H1 (cell line): ENCODE measurements around the gene SLC12A8. TPM values are rescaled to one million over a fixed set of nuclear protein-coding genes. Genes with fewer than 3 reads are reported as not detected.

ENCODE experiments used
- CTCF ChIA-PET: fragments of 300-600 bp; sonication (Branson Sonifier 250); formaldehyde crosslinking; loops from one replicate; lab custom pipeline; 2021; ENCODE audit not compliant: partially characterized antibody; lab: Charles Lee
- POLR2A ChIA-PET: fragments of 300-600 bp; sonication (Branson Sonifier 250); formaldehyde crosslinking; loops from one replicate; lab custom pipeline; 2021; ENCODE audit warnings: inconsistent platforms; ENCODE audit not compliant: partially characterized antibody; lab: Charles Lee
- DNase-seq, 2 experiments: peaks; one replicate each; pipeline versions ENCODE4 v3.0.0 to v3.0.0-alpha.2; 2010 to 2022; ENCODE audit warnings: low spot score in 2 of 2, low read depth in 1 of 2, mixed read lengths in 1 of 2
- FAIRE-seq: peaks from 2 replicates; lab custom pipeline; 2011; peaks lifted over from hg19 to GRCh38; lab: Jason Lieb, UNC
- H2AFZ ChIP-seq: 2 replicates; pipeline ENCODE4 v1.8.1; 2012; ENCODE audit warnings: low read length, inconsistent platforms
- H2AK5ac ChIP-seq: 2 replicates; pipeline ENCODE4 v1.6.1; 2013; ENCODE audit warnings: low read depth, low read length
- H2BK120ac ChIP-seq: replicated peaks from 2 replicates; pipeline ENCODE3; 2013; ENCODE audit warnings: low read depth, low read length, inconsistent platforms
- H2BK12ac ChIP-seq: 2 replicates; pipeline ENCODE4 v1.6.1; 2013; ENCODE audit warnings: low read depth, low read length
- H2BK15ac ChIP-seq: 2 replicates; pipeline ENCODE4 v1.6.1; 2013; ENCODE audit warnings: low read length
- H2BK20ac ChIP-seq: 2 replicates; pipeline ENCODE4 v1.6.1; 2013; ENCODE audit warnings: low read length
- H2BK5ac ChIP-seq: 2 replicates; pipeline ENCODE4 v1.6.1; 2013; ENCODE audit warnings: low read depth, low read length
- H3K14ac ChIP-seq: 2 replicates; pipeline ENCODE4 v1.6.1; 2013; ENCODE audit warnings: inconsistent platforms; ENCODE audit not compliant: insufficient read length
- H3K18ac ChIP-seq: 2 replicates; pipeline ENCODE4 v1.6.1; 2013; ENCODE audit warnings: low read length; ENCODE audit errors: extremely low read depth
- H3K23ac ChIP-seq: 2 replicates; pipeline ENCODE4 v1.6.1; 2013; ENCODE audit warnings: inconsistent platforms; ENCODE audit not compliant: insufficient read length
- H3K23me2 ChIP-seq: 2 replicates; pipeline ENCODE4 v1.6.1; 2013; ENCODE audit warnings: low read depth, low read length
- H3K27ac ChIP-seq: 2 replicates; pipeline ENCODE4 v1.6.1; 2011; ENCODE audit warnings: low read depth, low read length, inconsistent platforms
- H3K27me3 ChIP-seq, 4 experiments: replicated peaks in 1 of 4; 1 replicate in 1 of 4; 2 replicates in 3 of 4; pipeline versions ENCODE4 v1.6.1 to v1.8.1; 2011 to 2013; ENCODE audit warnings: low read length in 3 of 4, mild to moderate bottlenecking in 3 of 4, inconsistent platforms in 2 of 4, mixed read lengths in 2 of 4, moderate library complexity in 1 of 4; ENCODE audit not compliant: control insufficient read depth in 3 of 4, insufficient read depth in 3 of 4; ENCODE audit errors: extremely low read depth in 1 of 4
- H3K36me3 ChIP-seq, 4 experiments: 2 replicates each; pipeline versions ENCODE4 v1.6.1 to v1.8.1; 2011 to 2013; ENCODE audit warnings: mild to moderate bottlenecking in 4 of 4, low read length in 3 of 4, moderate library complexity in 2 of 4, control low read depth in 1 of 4, inconsistent platforms in 1 of 4; ENCODE audit not compliant: insufficient read depth in 4 of 4, control insufficient read depth in 2 of 4
- H3K4ac ChIP-seq: replicated peaks from 2 replicates; pipeline ENCODE3; 2013; ENCODE audit warnings: low read length, low read depth, mixed read lengths, inconsistent platforms; ENCODE audit not compliant: insufficient read length
- H3K4me1 ChIP-seq, 4 experiments: replicated peaks in 1 of 4; 1 replicate in 1 of 4; 2 replicates in 3 of 4; pipeline versions ENCODE4 v1.6.1 to v1.8.1; 2011 to 2013; ENCODE audit warnings: low read length in 3 of 4, inconsistent platforms in 2 of 4, mixed read lengths in 1 of 4; ENCODE audit not compliant: insufficient read depth in 4 of 4, control insufficient read depth in 3 of 4
- H3K4me2 ChIP-seq, 2 experiments: 2 replicates each; pipeline versions ENCODE4 v1.6.1 to v1.8.1; 2011 to 2013; ENCODE audit warnings: low read depth in 2 of 2, low read length in 2 of 2, control low read depth in 1 of 2, inconsistent platforms in 1 of 2, mild to moderate bottlenecking in 1 of 2; ENCODE audit not compliant: insufficient read depth in 1 of 2
- H3K4me3 ChIP-seq, 4 experiments: fragments of 200-600, 300-600 bp in 1 of 4; sonication (generic), shearing (Covaris generic), sonication (Bioruptor Twin) in 1 of 4; 2 replicates each; pipeline versions ENCODE4 v1.5.1 to v1.8.1; 2011 to 2016; ENCODE audit warnings: low read length in 4 of 4, low read depth in 3 of 4, control low read depth in 2 of 4, inconsistent platforms in 2 of 4, mild to moderate bottlenecking in 2 of 4, mixed read lengths in 1 of 4, moderate library complexity in 1 of 4; ENCODE audit not compliant: insufficient read depth in 2 of 4; ENCODE audit errors: extremely low read depth in 1 of 4
- H3K56ac ChIP-seq: replicated peaks from 2 replicates; pipeline ENCODE3; 2013; ENCODE audit warnings: low read depth, mild to moderate bottlenecking, mixed read lengths, low read length, inconsistent platforms; ENCODE audit not compliant: insufficient read length
- H3K79me1 ChIP-seq: 2 replicates; pipeline ENCODE4 v1.6.1; 2013; ENCODE audit warnings: low read depth, low read length, control low read depth
- H3K79me2 ChIP-seq, 2 experiments: 2 replicates each; pipeline versions ENCODE4 v1.6.1 to v1.8.1; 2012 to 2013; ENCODE audit warnings: low read length in 2 of 2, mild to moderate bottlenecking in 2 of 2, inconsistent platforms in 1 of 2; ENCODE audit not compliant: insufficient read depth in 2 of 2, control insufficient read depth in 1 of 2
- H3K9ac ChIP-seq, 4 experiments: replicated peaks in 1 of 4; 1 replicate in 1 of 4; 2 replicates in 3 of 4; pipeline versions ENCODE4 v1.6.1 to v1.8.1; 2011 to 2013; ENCODE audit warnings: low read depth in 3 of 4, low read length in 3 of 4, control low read depth in 2 of 4, mild to moderate bottlenecking in 2 of 4, moderate library complexity in 2 of 4, inconsistent platforms in 1 of 4; ENCODE audit errors: extremely low read depth in 1 of 4
- H3K9me3 ChIP-seq, 2 experiments: 2 replicates each; pipeline versions ENCODE4 v1.6.1 to v1.8.1; 2012 to 2013; ENCODE audit warnings: mild to moderate bottlenecking in 2 of 2, moderate library complexity in 2 of 2, control low read depth in 1 of 2, inconsistent platforms in 1 of 2, low read depth in 1 of 2, low read length in 1 of 2, mixed read lengths in 1 of 2; ENCODE audit not compliant: insufficient read depth in 2 of 2
- H4K20me1 ChIP-seq, 2 experiments: replicated peaks in 1 of 2; 2 replicates each; pipeline versions ENCODE3 to v1.8.1; 2011 to 2013; ENCODE audit warnings: inconsistent platforms in 2 of 2, low read length in 2 of 2, mild to moderate bottlenecking in 1 of 2; ENCODE audit not compliant: insufficient read depth in 2 of 2, control insufficient read depth in 1 of 2
- H4K5ac ChIP-seq: 2 replicates; pipeline ENCODE4 v1.6.1; 2013; ENCODE audit warnings: low read length, low read depth, mixed read lengths, inconsistent platforms; ENCODE audit not compliant: insufficient read length
- H4K8ac ChIP-seq: 2 replicates; pipeline ENCODE4 v1.8.0; 2013; ENCODE audit warnings: mild to moderate bottlenecking, moderate library complexity, low read length, inconsistent platforms; ENCODE audit not compliant: insufficient read depth; ENCODE audit errors: extremely low read depth
- H4K91ac ChIP-seq: replicated peaks from 2 replicates; pipeline ENCODE3; 2013; ENCODE audit warnings: low read length, mixed read lengths, inconsistent platforms; ENCODE audit not compliant: insufficient read length
- CTBP2 ChIP-seq: IDR thresholded peaks from 2 replicates; pipeline ENCODE4 v1.7.0; 2011; ENCODE audit warnings: borderline replicate concordance, mild to moderate bottlenecking, moderate library complexity, mixed read lengths, low read length; ENCODE audit not compliant: insufficient read depth, insufficient read length
- WGBS, 2 experiments: shearing (Covaris generic) in 1 of 2; methylation state at CpG; one replicate each; pipeline versions ENCODE4 v1.1.6 to v1.1.7; 2013 to 2015; ENCODE audit warnings: low lambda C conversion rate in 2 of 2, mixed read lengths in 2 of 2, inconsistent platforms in 1 of 2, low coverage in 1 of 2, missing lambda C conversion rate in 1 of 2; ENCODE audit not compliant: insufficient replicate concordance in 2 of 2, insufficient coverage in 1 of 2, insufficient read length in 1 of 2; ENCODE audit errors: extremely low coverage in 1 of 2, missing lambda C conversion rate in 1 of 2; 5-methylcytosine and 5-hydroxymethylcytosine counted together
- polyA plus RNA-seq, 7 experiments: library from polyadenylated mRNA; depleted of rRNA in 3 of 7; stranded (reverse) in 5 of 7; unstranded in 2 of 7; fragments of >200 nt in 5 of 7; fragments of 200-250 nt in 2 of 7; gene quantifications; 1 replicate in 5 of 7; 2 replicates in 1 of 7; 4 replicates in 1 of 7; pipeline versions ENCODE4 v1.2.1 to v1.2.3, GENCODE V29; 2011 to 2013; ENCODE audit warnings: missing spikeins in 2 of 7, mixed read lengths in 2 of 7
- total RNA-seq: library from RNA; stranded (reverse); fragmentation: NEBNext Ultra II Directional; extraction: Animal tissue kit (Norgen Biotek cat#: 25700); gene quantifications from 2 replicates; pipeline ENCODE4 v1.2.1, GENCODE V29; 2021

Gene SLC12A8
- total and polyA plus RNA-seq, 2 of the 8 experiments (the other 6 are each of a cell fraction or from before 2014, with no cell fraction given): 13.7 to 14.4 TPM

GRCh38 chr3:125157183-125157582 is 55.4 kb downstream of the SLC12A8 start:
- Histone ChIP-seq H2BK15ac (peak overlapping the region; percentile 73; the same call in 1 of the 2 replicates), H2BK20ac (no peak overlapping the region), H3K23ac (no peak overlapping the region), H4K91ac (no peak overlapping the region), H3K18ac (no peak overlapping the region), H2BK5ac (no peak overlapping the region), H3K79me2 (no peaks in the 10 kb centered on the region; a peak in 1 of 4 replicates), H3K4ac (no peak overlapping the region), H4K8ac (no peak overlapping the region), H4K20me1 (no peaks in the 10 kb centered on the region), H3K23me2 (no peaks in the 10 kb centered on the region; the same call in 1 of the 2 replicates), H2AK5ac (no peak overlapping the region), H2BK120ac (no peak overlapping the region), H2BK12ac (no peak overlapping the region), H2AFZ (no peak overlapping the region), H3K36me3 (no peaks in the 10 kb centered on the region), H3K9me3 (no peaks in the 10 kb centered on the region), H3K4me2 (no peak overlapping the region), H3K14ac (peak overlapping the region; percentile 98), H3K4me3 (no peak overlapping the region), H3K79me1 (no peaks in the 10 kb centered on the region), H3K56ac (no peak overlapping the region), H3K4me1 (peaks cover 2 to 9% (median 8%) of the 10 kb centered on the region in 4 experiments; a peak in 4 of 7 replicates), H4K5ac (no peak overlapping the region), H3K9ac (no peak overlapping the region), H3K27ac (no peak overlapping the region), H3K27me3 (no peaks in the 10 kb centered on the region)
- CTCF ChIA-PET: interaction anchor here (1.4 to 1.6 kb wide), 2 partner anchors 50 to 162 kb away, joined by 3 to 5 read pairs; no protein-coding TSS in a partner anchor
- POLR2A ChIA-PET: no interaction called here
- WGBS, 2 experiments: 92% methylated on average over 3 of the region's 3 CpGs; no CpG with 5 or more reads in 1 of the 2 experiments
- no peak for DNase-seq
- FAIRE-seq: no peak
- TF ChIP-seq CTBP2: no peak
